OCI-LY7 (cell line): ENCODE data around the gene CEP290.

ENCODE experiments used
- EZH2phosphoT487 ChIP-seq: fragments of 200-600 bp; sonication (generic); IDR thresholded peaks from 2 replicates; pipeline ENCODE4 v1.6.1; 2018; ENCODE audit warnings: low read depth, borderline replicate concordance, mild to moderate bottlenecking, mixed run types, antibody characterized with exemption, low read length, moderate library complexity, mixed read lengths
- TF ChIP-seq, protein P1 (sequence below): fragments of 200-600 bp; sonication (generic); conservative IDR thresholded peaks from 2 replicates; pipeline ENCODE4 v1.5.1; 2014; ENCODE audit warnings: mild to moderate bottlenecking, antibody characterized with exemption, low read length, moderate library complexity, mixed read lengths

DNA sequence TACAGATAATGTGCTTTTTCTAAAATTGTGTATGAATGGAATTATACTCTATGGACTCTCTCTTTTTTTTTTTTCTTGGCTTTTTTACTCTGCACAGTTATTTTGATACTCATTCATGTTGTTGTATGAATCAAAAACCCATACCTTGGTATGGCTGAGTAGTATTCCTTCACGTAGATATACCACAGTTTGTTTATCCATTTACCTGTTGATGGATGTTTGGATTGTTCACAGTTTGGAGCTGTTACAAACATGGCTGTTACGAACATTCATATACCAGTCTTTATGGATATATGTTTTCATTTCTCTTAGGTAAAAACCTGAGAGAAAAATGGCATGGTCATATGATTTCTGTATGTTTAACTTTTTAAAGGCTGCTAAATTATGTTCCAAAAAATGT lies 43.4 kb upstream of the CEP290 start:
- TF ChIP-seq, protein P1, sequence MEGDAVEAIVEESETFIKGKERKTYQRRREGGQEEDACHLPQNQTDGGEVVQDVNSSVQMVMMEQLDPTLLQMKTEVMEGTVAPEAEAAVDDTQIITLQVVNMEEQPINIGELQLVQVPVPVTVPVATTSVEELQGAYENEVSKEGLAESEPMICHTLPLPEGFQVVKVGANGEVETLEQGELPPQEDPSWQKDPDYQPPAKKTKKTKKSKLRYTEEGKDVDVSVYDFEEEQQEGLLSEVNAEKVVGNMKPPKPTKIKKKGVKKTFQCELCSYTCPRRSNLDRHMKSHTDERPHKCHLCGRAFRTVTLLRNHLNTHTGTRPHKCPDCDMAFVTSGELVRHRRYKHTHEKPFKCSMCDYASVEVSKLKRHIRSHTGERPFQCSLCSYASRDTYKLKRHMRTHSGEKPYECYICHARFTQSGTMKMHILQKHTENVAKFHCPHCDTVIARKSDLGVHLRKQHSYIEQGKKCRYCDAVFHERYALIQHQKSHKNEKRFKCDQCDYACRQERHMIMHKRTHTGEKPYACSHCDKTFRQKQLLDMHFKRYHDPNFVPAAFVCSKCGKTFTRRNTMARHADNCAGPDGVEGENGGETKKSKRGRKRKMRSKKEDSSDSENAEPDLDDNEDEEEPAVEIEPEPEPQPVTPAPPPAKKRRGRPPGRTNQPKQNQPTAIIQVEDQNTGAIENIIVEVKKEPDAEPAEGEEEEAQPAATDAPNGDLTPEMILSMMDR = no peak
- TF ChIP-seq EZH2phosphoT487 = no peak
